GM03348 (cell line): ENCODE measurements around the gene CGGBP1.
A peak's percentile ranks its signal among the peaks of the same experiment; 100 is the strongest.

Experiments used
- DNase-seq: peaks from one replicate; pipeline ENCODE4 v3.0.0; 2012; ENCODE audit warnings: low spot score

CGGBP1 gene

GRCh38 chr3:88058581-88059379 is at the start of gene CGGBP1, which contains the start of gene ZNF654:
TSS of gene CGGBP1 (minus strand) at chr3:88059005. CDS start at chr3:88055976, 3,029 bp downstream.
TSS of gene ZNF654 (plus strand) at chr3:88059255. CDS start at chr3:88059320, 65 bp downstream.
- DNase-seq = peak; percentile 98

- DNase-seq = peak; percentile 2
These were observed 46.5 kb upstream of the CGGBP1 start for GRCh38 chr3:88105325-88105724.

GRCh38 chr3:88101142-88101541 is 42.3 kb upstream of the CGGBP1 start:
- DNase-seq = no peak

- no peak for DNase-seq
These were observed 34.5 kb upstream of the CGGBP1 start for GRCh38 chr3:88093266-88093665.

GRCh38 chr3:88092270-88092669 is 33.5 kb upstream of the CGGBP1 start:
- no peak for DNase-seq

GRCh38 chr3:88090681-88091080 is 31.9 kb upstream of the CGGBP1 start:
- DNase-seq = no peak

GRCh38 chr3:88084097-88084501 is 25.3 kb upstream of the CGGBP1 start:
- DNase-seq = no peak

- DNase-seq = no peak
These were observed 24.0 kb upstream of the CGGBP1 start for GRCh38 chr3:88082854-88083253.

GRCh38 chr3:88078932-88079331 is 20.1 kb upstream of the CGGBP1 start:
- DNase-seq = no peak

GRCh38 chr3:88076712-88077111 is 17.9 kb upstream of the CGGBP1 start:
- no peak for DNase-seq

- no peak for DNase-seq
These were observed 16.7 kb upstream of the CGGBP1 start for GRCh38 chr3:88075497-88075896.

GRCh38 chr3:88075072-88075471 is 16.3 kb upstream of the CGGBP1 start:
- no peak for DNase-seq

- DNase-seq = no peak
These were observed 2.9 kb upstream of the CGGBP1 start for GRCh38 chr3:88061746-88062145.

GRCh38 chr3:88059380-88060170 is 770 bp upstream of the CGGBP1 start:
- peak; percentile 41 for DNase-seq

- DNase-seq = no peak
These were observed 562 bp downstream of the CGGBP1 start for GRCh38 chr3:88058306-88058580.

GRCh38 chr3:88057630-88058305 is 1.0 kb downstream of the CGGBP1 start:
- peak; percentile 9 for DNase-seq

GRCh38 chr3:88046766-88047165 is 12.0 kb downstream of the CGGBP1 start:
- DNase-seq = no peak

- no peak for DNase-seq
These were observed 14.4 kb downstream of the CGGBP1 start for GRCh38 chr3:88044411-88044810.

GRCh38 chr3:88041005-88041404 is 17.8 kb downstream of the CGGBP1 start:
- no peak for DNase-seq

GRCh38 chr3:88040529-88040928 is 18.3 kb downstream of the CGGBP1 start:
- DNase-seq = no peak

- peak; percentile 55 for DNase-seq
These were observed 20.2 kb downstream of the CGGBP1 start for GRCh38 chr3:88038566-88038965.

- DNase-seq = no peak
These were observed 22.6 kb downstream of the CGGBP1 start for GRCh38 chr3:88036221-88036620.
